Stimulated activated CD8-positive, alpha-beta memory T cell treated with anti-CD3 and anti-CD28 coated beads, Interleukin-2, amount 100 ng/mL, for 48 hours (primary cell): Measurements from ENCODE around the gene SF3B4.
A peak's percentile ranks its signal among the peaks of the same experiment; 100 is the strongest.

Source experiments
- DNase-seq, 2 donors: peaks; one replicate each; pipeline ENCODE4 v3.0.0-alpha.2; 2020; ENCODE audit warnings: low read depth in 2 of 2

The SF3B4 gene

DNA sequence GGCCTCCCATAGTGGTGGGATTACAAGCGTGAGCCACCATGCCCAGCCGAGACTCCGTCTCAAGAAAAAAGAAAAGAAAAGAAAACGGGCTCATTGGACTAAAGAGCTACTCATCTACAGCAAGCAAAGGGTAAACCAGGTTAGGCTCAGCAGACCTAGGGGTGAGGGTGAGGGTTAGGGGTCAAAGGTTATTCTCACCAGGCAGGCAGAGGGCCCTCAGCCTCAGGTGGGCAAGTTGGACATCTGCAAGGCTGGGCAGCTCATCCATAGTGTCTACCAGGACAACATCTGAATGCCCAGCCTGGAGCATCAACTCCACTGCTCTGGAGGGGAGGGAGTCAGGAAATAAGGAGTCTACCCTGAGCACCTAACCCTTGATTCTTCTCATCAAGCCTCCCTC lies 5.6 kb upstream of the SF3B4 start:
- no peak for DNase-seq

DNA sequence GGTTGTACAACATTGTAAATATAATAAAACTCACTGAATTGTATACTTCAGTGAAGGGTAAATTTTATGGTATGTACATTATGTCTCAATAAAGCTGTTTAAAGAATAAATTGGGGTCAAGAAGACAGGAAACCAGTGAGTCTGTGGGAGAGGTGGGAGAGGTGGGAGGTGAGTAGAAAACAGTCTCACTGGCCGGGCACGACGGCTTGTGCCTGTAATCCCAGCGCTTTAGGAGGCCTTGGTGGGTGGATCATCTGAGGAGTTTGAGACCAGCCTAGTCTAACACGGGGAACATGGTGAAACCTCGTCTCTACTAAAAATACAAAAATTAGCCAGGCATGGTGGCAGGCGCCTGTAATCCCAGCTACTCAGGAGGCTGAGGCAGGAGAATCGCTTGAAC lies 4.9 kb upstream of the SF3B4 start:
- DNase-seq: no peak

- no peak for DNase-seq
These were observed 3.7 kb upstream of the SF3B4 start for GRCh38 chr1:149931212-149931790.

DNA sequence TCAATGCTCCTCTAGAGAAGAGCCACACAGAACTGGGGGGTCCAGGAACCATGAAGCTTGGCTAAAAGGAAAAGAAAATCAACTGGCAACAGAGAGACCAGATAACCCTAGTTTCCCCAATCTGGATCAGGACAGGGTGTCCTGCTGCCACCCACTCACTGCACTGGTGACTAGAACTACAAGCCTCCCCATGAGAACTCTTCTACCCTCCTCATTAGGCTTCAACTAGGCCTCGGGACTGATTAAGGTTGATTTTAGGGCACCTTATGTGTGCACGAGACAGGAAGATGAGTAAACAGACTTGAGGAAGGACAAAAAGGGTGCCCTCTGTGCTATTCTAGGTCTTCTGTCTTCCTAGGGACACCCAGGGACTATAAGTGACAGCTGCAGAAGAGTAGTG lies 2.3 kb upstream of the SF3B4 start:
- no peak for DNase-seq

DNA sequence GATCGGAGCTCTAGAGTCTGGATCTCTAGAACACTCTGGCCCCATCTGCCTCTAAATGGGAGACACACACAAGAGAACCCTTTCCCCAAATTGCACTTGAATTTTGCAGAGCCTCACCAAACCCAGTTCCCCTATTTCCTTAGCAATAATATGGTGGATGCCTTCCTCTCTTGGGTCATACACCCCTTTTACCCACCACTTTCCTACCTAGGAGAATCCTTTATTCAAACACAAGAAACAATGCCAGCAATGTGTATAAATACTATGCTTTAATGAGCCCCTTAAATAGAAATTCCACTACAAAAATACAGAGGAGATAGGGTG lies 760 bp upstream of the SF3B4 start:
- no peak for DNase-seq

GRCh38 chr1:149927056-149927562 lies 494 bp downstream of the SF3B4 start:
- DNase-seq: no peak

DNA sequence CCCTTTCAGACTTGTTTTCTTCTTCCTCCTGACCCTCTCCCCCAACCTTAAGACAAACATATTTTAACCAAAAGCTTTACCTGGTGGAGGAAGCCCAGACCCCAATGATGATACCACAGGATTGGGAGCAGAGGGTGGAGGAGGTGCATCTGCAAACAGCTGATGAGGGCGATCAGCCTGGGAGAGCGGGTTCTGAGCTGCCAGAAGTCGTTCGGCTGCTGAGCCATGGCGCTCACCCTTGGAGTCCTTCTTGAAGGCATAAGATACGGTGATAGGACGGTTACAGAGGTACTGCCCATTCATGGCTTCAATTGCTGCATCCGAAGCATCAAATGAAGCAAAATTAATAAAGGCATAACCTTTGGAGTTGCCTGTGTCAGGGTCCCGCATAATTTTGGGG lies 1.3 kb downstream of the SF3B4 start:
- DNase-seq: no peak

- DNase-seq: no peak
These were observed 1.9 kb downstream of the SF3B4 start for GRCh38 chr1:149925751-149926150.

DNA sequence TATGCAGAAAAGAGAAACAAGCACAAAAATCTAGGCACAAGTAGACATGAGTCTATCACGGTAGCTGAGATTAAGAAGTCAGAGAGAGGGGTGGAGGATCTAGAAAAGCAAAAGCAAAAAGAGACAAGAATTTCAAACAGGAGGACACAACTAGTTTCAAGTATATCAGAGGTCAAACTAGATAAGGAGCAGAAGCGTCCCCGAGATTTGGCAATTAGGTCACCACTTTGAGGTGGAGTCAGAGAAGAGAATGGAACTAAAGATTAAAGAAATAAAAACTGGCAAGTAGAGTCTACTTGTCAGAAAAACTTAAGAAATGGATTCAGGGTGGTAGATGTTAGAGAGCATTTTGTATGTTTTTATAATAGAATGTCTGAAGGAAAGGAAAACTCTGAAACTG lies 2.3 kb downstream of the SF3B4 start:
- no peak for DNase-seq

DNA sequence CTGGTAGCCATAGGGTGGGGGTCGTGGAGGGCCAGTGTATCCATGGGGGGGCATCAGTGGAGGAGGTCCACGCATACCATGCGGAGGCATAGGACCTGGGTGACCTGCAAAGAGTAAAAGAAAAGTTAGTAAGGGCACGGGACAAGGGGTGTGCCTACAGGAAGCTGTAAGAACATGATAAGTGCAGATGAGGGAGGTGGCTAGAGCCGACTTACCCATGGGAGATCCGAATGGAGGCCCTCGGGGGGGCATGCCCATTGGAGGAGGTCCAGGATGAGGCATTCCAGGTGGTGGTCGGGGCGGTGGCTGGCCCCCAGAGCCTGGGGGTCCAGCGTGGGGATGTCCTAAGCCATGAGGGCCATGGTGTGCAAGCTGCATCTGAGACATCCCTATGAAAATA lies 4.0 kb downstream of the SF3B4 start:
- no peak for DNase-seq

DNA sequence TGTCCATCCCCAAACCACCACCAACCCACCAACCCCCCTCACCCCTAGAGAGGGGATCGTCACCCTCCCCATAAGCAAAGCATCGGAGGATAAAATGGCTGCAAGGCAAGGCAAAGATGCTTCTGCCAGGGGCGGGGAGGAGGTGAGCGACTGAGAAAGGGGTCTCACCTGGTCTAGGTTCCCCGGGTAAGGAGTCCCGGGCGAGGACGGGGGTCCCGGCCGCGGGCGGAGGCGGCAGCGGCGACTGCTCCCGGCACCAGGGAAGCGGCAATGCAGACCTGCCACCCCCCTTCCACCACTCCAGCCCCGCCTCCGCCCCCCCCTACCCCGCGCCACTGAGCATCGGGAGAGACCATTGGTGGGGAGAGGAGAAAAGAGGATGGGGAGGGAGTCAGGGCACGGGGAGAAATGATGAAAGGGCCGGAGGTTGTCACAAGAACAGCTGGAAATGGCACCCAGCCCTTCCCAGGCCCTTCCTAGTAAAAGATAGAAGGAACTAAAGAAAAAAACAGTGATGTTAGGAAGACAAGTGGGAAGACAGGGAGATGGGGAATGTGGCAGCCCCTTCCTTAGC lies 9.9 kb downstream of the SF3B4 start, which contains the start of gene SV2A:
Gene SV2A (minus strand): TSS at position 274 of the 574 bp plus-strand sequence. CDS start 4,004 bp downstream, outside the sequence.
- peak; percentile 17 to 23 for DNase-seq

DNA sequence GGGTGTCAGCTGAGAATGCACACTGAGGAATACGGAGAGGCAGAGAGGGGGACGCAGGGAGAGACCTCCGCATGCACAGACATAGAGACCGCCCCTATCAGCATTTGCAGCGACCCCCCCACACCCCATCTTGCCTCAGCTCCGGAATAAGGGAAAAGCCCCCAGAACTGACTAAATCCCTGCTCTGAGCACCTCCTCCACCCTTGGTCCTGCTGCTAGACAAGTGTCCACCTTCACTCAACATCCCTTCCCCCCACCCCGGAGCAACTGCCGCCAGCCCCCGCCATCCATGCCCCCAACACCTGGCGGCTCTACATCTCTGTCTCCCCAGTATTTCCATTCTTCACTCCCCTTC lies 10.7 kb downstream of the SF3B4 start:
- DNase-seq: no peak

DNA sequence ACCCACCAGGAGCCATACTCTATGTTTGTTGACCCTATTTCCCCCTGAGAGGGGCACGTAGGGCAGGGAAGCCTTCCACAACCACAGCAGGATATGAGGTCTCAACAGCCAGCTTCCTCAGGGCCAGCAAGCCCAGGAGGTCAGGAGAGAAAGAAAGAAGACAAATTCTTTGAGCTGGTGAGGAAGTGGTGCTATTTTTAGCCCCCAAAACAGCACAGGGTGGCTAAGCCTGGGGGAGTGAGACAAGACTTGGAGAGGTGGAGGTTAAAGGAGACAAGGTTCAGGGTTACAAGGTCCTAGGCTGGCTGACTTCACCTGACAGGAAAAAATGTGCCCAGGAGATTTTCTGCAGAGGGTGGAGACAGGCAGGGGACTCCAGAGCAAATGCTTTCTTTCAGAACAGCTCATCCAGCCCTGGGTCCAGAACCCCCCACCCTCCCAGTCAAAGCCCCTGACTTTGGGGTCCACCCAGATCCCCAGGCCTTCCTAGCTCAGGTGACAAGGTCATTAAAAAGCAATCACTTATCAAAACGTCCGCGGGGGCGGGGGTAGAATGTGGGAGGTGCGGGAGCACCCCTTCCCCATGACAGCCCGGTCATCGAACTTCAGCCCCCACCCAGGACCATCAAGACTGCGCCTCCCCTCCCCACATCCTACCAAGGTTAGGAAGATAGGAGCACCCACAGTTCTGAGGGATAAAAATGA lies 11.3 kb downstream of the SF3B4 start:
- DNase-seq: no peak

- no peak for DNase-seq
These were observed 12.0 kb downstream of the SF3B4 start for GRCh38 chr1:149915429-149916192.

- DNase-seq: no peak
These were observed 13.1 kb downstream of the SF3B4 start for GRCh38 chr1:149914545-149914944.

GRCh38 chr1:149906570-149907075 lies 21.0 kb downstream of the SF3B4 start:
- DNase-seq: no peak

DNA sequence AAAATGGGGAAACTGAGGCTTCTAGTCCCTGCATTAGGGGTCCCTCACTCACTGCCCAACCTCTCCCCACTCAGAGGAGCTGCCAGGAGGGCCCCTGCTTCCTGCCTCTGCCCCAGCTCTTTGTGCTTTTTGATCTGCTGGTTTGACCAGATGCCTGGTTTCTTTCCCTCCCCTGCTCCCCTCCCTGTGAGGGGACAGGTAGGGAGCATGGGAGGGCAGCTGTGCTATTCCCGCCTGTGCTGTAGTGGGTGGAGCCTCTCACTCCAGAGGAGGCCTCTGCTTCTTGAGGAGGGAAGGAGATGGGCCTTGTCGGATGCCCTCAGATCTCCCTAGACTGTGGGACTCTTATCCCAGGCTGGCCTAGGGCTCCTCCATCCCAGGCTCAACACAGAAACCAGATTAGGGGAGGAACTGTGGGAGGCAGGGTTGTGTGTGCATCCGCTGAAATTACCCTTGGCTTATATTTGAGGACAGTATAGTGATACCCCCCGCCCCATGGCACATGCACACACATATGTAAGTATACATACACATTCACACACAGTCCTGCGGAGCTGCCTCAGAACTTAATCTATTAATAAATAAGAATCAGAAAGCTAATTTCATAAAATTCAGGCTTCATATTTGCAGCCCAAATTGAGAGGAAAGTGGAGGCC lies 23.6 kb downstream of the SF3B4 start:
- DNase-seq: no peak

DNA sequence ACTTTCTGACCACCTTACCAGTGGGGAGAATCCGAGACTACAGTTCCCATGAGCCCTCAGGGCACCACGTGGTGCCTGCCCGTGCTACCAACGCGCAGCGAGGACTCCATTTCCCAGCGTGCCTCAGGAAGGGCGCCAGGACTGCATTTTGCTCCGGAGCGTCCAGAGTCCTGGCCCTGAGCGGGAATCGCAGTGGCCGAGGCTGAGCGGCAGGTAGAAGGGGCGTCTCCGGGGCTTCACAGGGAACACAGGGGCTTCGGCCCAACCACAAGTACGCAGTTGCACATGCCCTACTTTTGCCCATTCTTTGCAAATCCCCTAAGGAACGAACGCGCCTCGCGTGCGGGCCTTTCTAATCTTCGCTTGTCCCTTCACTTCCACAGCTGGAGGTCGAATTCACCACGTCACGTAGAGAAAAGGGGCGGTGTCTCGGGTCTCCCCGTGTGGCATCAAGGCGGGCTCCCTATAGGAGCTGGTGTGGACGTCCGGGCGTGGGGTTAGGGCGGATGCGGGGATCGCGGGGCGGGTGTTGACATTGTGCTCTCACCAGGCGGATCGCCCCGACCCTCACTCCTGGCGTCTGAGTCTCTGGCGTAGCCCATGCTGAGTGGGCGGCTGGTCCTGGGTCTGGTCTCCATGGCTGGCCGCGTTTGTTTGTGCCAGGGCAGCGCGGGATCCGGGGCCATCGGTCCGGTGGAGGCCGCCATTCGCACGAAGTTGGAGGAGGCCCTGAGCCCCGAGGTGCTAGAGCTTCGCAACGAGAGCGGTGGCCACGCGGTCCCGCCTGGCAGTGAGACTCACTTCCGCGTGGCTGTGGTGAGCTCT lies 27.9 kb downstream of the SF3B4 start, which contains the start of gene BOLA1:
Gene BOLA1 (plus strand): TSS at position 109 of the 825 bp plus-strand sequence. CDS start 492 bp downstream, at position 601.
- peak; percentile 67 to 79 for DNase-seq

DNA sequence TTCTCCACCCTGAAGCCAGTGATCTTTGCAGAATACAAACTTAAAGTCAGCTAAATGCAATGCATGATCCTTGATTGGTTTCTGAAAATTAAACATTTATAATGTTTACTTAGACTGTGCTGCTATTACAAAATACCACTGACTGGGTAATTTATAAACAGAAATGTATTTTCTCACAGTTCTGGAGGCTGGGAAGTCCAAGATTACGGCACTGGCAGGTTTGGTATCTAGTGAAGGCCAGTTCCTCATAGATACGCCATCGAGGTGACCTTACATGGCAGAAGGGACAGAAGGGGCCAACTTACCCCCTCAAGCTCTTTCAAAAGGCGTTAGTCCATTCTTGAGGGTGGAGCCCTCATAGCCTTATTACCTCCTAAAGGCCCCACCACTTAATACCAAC lies 31.0 kb downstream of the SF3B4 start:
- DNase-seq: no peak

- DNase-seq: no peak
These were observed 38.7 kb downstream of the SF3B4 start for GRCh38 chr1:149888999-149889289.
